H1 (cell line): ENCODE data around the gene CAPN7.

Experiments
- CBX5 ChIP-seq: fragments of 300-800, 300-1000 bp; sonication (generic); IDR thresholded peaks from 2 replicates; pipeline ENCODE4 v1.7.1; 2016; ENCODE audit warnings: antibody characterized with exemption, low read length, low read depth
- EGR1 ChIP-seq: IDR thresholded peaks from 2 replicates; pipeline ENCODE4 v1.6.1; 2011; ENCODE audit warnings: low read depth, low read length, borderline replicate concordance
- EP300 ChIP-seq, 2 experiments: IDR thresholded peaks; 1 replicate in 1 of 2; 2 replicates in 1 of 2; pipeline ENCODE4 v1.6.1; 2011 to 2012; ENCODE audit warnings: low read depth in 2 of 2, low read length in 2 of 2, mild to moderate bottlenecking in 2 of 2, borderline replicate concordance in 1 of 2, inconsistent platforms in 1 of 2, moderate library complexity in 1 of 2
- RFX5 ChIP-seq: IDR thresholded peaks from 2 replicates; pipeline ENCODE4 v1.6.1; 2011; ENCODE audit warnings: low read depth, low read length, improper control_type of control experiment, borderline replicate concordance
- TF ChIP-seq, protein P1 (sequence below), 3 experiments: IDR thresholded peaks; 1 replicate in 2 of 3; 2 replicates in 1 of 3; pipeline versions ENCODE4 v1.5.1 to v1.6.1; 2011; ENCODE audit warnings: low read length in 3 of 3, mild to moderate bottlenecking in 3 of 3, inconsistent platforms in 2 of 3, low read depth in 1 of 3, moderate library complexity in 1 of 3; ENCODE audit not compliant: insufficient read depth in 1 of 3; ENCODE audit errors: control extremely low read depth in 1 of 3

DNA sequence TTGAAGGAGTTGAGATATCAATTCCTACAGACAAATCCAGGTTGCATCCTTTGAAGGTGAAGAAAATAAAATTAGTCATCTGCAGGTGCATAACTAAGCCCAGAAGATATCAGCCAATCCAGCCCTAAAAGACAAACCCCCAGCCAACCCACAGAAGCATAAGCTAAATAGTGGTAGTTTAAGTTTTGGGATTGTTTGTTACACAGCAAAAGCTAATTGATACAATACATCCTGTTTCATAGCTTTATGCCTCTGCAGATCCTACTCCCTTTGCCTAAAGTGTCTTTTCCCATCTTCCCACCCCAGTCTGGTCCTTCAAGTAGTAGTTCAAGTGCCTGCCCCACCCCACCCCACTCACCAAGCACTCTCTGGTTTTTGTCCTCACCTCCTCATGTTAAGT, 48.6 kb upstream of the CAPN7 start:
- TF ChIP-seq CBX5: no peak
- no peak for TF ChIP-seq EGR1
- TF ChIP-seq RFX5: no peak
- no peak for TF ChIP-seq EP300 (IDR thresholded peaks at IDR 0.05; ENCODE audit: borderline replicate concordance in 1 of 2, low read depth in 2 of 2, low read length in 2 of 2)
- TF ChIP-seq, protein P1, sequence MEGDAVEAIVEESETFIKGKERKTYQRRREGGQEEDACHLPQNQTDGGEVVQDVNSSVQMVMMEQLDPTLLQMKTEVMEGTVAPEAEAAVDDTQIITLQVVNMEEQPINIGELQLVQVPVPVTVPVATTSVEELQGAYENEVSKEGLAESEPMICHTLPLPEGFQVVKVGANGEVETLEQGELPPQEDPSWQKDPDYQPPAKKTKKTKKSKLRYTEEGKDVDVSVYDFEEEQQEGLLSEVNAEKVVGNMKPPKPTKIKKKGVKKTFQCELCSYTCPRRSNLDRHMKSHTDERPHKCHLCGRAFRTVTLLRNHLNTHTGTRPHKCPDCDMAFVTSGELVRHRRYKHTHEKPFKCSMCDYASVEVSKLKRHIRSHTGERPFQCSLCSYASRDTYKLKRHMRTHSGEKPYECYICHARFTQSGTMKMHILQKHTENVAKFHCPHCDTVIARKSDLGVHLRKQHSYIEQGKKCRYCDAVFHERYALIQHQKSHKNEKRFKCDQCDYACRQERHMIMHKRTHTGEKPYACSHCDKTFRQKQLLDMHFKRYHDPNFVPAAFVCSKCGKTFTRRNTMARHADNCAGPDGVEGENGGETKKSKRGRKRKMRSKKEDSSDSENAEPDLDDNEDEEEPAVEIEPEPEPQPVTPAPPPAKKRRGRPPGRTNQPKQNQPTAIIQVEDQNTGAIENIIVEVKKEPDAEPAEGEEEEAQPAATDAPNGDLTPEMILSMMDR (IDR thresholded peaks at IDR 0.05; ENCODE audit: control extremely low read depth in 1 of 3, insufficient read depth in 1 of 3, low read depth in 1 of 3, low read length in 3 of 3): no peak
